ENCODE results near the gene FBXW11.
A peak's percentile ranks its signal among the peaks of the same experiment; 100 is the strongest.
"Not testable (repeated sequence)": the region's sequence is repeated elsewhere in the genome, so short reads cannot be mapped to it uniquely, and the experiment has no call there.

FBXW11 gene

DNA sequence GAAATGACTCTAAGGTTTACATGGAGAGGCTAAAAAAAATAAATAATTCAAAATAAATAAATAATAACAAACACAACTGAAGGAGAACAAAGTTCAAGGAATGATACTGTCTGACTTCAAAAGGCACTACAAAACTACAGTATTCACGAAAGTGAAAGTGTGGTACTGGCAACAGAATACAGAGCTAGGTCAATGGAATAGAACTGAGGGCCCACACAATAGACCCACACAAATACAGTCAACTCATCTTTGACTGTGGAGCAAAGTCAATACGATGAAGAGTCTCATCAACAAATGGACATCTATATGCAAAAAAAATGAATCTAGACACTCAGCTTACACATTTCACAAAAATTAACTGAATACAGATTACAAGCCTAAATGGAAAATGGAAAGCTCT, 75.3 kb downstream of the FBXW11 start:
- CTCF ChIA-PET: no interaction called here
- POLR2A ChIA-PET: interaction anchor here (1.1 kb wide), 1 partner anchor 76 kb away, joined by 4 read pairs; no protein-coding TSS in a partner anchor

DNA sequence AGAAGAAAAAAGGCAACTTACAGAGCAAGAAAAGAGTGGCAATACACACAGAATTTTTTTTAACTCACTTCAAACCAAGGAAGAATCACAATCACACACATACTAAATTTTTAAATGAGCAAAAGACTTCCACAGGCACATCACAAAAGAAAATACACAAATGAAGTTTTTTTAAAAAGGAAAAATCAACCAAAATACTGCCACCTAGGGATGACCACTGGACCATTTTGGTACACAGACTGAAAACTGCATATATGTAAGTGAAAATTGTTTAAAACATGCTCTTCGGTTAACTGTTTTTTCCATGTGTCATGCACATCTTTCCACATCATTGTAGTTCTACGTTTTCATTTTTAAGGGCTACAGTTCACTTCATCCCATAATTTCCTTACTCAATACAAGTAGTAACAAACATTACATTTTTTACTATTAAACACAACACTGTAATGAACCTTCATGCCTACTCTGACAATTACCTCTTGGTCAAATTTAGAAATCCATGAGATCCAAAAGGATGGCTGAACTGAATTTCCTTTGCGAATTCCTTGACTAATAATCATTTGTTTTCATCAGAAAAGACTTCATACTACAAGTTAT, 79.0 kb downstream of the FBXW11 start:
- TF ChIP-seq TARDBP (IDR thresholded peaks at IDR 0.05): no peak
- peak; percentile 15; the same call in 1 of the 2 replicates for TF ChIP-seq ZNF384 (IDR thresholded peaks at IDR 0.05)
- DNase-seq (ENCODE audit: extremely low spot score): no peak
- CTCF ChIA-PET: interaction anchor here (0.7 kb wide), 1 partner anchor 95 kb away, joined by 3 read pairs; no protein-coding TSS in a partner anchor
- POLR2A ChIA-PET: no interaction called here

More for the DNA sequence above, 75.3 kb downstream of the FBXW11 start:
- DNase-seq (ENCODE audit: extremely low spot score): no peak
- TF ChIP-seq, protein P1, sequence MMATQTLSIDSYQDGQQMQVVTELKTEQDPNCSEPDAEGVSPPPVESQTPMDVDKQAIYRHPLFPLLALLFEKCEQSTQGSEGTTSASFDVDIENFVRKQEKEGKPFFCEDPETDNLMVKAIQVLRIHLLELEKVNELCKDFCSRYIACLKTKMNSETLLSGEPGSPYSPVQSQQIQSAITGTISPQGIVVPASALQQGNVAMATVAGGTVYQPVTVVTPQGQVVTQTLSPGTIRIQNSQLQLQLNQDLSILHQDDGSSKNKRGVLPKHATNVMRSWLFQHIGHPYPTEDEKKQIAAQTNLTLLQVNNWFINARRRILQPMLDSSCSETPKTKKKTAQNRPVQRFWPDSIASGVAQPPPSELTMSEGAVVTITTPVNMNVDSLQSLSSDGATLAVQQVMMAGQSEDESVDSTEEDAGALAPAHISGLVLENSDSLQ (IDR thresholded peaks at IDR 0.05): no peak
- TF ChIP-seq FOXK2 (IDR thresholded peaks at IDR 0.05): no peak

DNA sequence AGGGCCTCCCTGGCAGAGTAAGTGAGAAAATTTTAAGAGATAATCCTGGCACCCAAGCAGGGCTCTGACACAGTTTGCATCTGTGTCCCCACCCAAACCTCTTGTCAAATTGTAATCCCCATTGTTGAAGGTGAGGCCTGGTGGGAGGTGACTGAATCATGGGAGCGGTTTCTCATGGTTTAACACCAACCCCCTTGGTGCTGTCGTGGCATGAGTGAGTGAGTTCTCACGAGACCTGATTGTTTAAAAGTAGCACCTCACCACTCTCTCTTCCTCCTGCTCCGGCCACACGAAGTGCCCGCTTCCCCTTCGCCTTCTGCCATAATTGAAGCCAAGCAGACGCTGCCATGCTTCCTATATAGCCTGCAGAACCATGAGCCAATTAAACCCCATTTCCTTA, 80.1 kb downstream of the FBXW11 start:
- no peak for DNase-seq (ENCODE audit: extremely low spot score)

DNA sequence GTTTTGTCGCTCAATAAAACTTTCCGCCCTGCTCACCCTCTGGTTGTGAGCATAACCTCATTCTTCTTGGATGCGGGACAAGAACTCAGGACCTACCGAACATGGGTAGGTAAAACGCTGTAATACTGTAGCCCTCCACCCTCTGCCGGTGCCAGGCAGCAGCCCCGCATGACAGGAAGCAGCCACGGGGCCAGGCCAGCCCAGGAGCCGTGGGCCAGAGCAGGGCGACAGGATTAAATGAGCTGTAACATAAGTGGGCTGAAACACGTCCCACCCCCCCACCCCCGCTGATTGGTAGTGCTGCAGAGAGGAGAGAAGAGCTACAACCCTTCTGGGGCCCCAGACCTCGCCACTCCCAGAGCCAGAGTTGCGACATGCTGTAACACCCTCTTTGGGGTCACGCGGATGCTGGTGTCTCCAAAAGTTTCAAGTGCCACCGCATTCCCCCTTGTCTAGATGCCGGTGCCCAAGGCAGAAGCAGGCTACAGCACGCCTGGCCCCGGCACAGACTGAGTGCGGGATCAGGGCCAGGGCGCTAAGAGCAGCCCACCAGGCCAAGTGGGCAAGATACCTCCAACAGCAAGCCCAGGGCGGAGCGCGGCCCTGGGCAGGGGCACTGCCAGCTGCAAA, 81.8 kb downstream of the FBXW11 start:
- POLR2A ChIA-PET: no interaction called here
- CTCF ChIA-PET: no interaction called here
- no peak for TF ChIP-seq ELF4 (IDR thresholded peaks at IDR 0.05)
- no peak for TF ChIP-seq BHLHE40 (IDR thresholded peaks at IDR 0.05; ENCODE audit: borderline replicate concordance)
- TF ChIP-seq HDGF (IDR thresholded peaks at IDR 0.05; ENCODE audit: borderline replicate concordance): no peak
- TF ChIP-seq FOXM1 (IDR thresholded peaks at IDR 0.05; ENCODE audit: borderline replicate concordance): no peak
- TF ChIP-seq NFRKB (IDR thresholded peaks at IDR 0.05): no peak
- no peak for TF ChIP-seq FOXK2 (IDR thresholded peaks at IDR 0.05)
- no peak for DNase-seq (ENCODE audit: extremely low spot score)

More for the DNA sequence above, 80.1 kb downstream of the FBXW11 start:
- ChIA-PET POLR2A (no interaction called here), CTCF (no interaction called here)
- TF ChIP-seq FOXK2 (IDR thresholded peaks at IDR 0.05) (no peak), LEF1 (IDR thresholded peaks at IDR 0.05; ENCODE audit: borderline replicate concordance) (no peak)

DNA sequence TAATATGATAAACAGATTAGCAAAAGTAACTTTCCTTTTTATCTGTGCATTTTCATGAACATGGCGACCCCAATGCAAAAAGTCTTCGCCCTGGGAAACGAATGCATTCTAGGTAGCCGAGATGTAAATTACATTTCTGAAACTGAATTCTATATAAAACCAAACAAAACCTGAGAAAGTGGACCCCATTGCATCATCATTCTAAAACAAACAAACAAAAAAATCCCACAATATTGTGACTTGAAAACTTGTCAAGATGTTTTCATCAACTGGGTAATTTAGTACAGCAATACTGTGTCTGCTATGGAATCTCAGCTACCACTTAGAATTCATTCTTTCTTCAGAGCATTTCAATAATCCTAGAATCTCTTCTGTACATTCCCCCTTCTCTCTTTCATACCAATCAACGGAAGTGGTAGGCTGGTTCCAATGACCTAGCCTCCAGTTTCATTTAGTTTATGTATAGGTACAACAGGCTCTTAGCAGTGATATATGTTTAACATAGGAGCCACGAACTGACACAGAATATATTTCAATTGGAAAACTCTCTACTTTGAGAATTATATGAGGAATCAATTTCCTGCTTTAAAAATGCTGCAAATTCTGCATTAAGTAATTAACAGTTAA, 85.6 kb downstream of the FBXW11 start:
- CTCF ChIA-PET: interaction anchor here (2.8 kb wide), 1 partner anchor 9 kb away, joined by 17 read pairs; no protein-coding TSS in a partner anchor
- no peak for DNase-seq (ENCODE audit: extremely low spot score)
- TF ChIP-seq CTBP1 (IDR thresholded peaks at IDR 0.05; ENCODE audit: borderline replicate concordance) (no peak), ELF4 (IDR thresholded peaks at IDR 0.05) (no peak), LEF1 (IDR thresholded peaks at IDR 0.05; ENCODE audit: borderline replicate concordance) (no peak), L3MBTL2 (conservative IDR thresholded peaks at IDR 0.05) (no peak)
- POLR2A ChIA-PET: interaction anchor here (0.5 to 4.7 kb wide), 2 partner anchors 85 to 108 kb away, joined by 3 to 29 read pairs; partner anchors contain the start of gene FBXW11

DNA sequence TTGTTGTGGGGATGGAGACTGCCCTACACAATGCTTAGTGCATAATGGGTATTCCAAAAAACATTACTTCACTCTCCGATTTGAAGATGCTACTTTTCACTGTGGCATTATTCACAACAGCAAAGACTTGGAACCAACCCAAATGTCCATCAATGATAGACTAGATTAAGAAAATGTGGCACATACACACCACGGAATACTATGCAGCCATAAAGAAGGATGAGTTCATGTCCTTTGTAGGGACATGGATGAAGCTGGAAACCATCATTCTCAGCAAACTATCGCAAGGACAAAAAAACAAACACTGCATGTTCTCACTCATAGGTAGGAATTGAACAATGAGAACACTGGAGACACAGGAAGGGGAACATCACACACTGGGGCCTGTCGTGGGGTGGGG, 90.7 kb downstream of the FBXW11 start:
- CTCF ChIA-PET; DNase-seq (ENCODE audit: extremely low spot score): not testable (repeated sequence)
- POLR2A ChIA-PET: interaction anchor here (2.8 kb wide), 1 partner anchor 91 kb away, joined by 12 read pairs; the partner anchor contains the start of gene FBXW11

DNA sequence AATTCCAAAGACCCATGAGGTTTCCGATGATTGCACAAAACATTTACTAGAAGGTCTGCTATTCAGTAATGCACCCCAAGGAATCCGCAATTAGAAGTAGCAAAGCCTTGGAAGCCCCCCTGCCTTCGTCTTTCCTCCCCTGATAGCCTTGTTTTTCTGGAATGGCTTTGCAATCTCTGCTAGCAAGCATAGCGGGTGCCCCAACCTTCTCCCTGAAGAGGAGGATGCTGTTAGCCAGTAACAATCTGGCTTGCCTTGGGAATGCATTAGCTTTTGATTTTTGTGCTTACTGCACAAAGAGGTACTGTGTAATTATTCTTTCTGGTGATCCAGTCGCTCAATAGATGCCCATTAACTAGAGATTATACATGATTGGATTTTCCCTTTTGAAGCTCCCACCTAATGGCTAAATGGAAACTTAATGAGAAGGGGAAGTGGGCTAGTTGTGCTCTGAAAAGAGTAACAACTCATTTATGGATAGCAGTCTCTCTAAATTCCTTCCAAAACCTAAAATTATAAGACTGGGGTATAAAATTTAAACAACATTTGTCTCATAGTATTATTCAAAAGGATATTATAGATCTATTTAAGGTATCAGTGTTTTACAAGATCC, 91.6 kb downstream of the FBXW11 start:
- CTCF ChIA-PET: no interaction called here
- no peak for TF ChIP-seq FOXM1 (IDR thresholded peaks at IDR 0.05; ENCODE audit: borderline replicate concordance)
- TF ChIP-seq FOXK2 (IDR thresholded peaks at IDR 0.05): no peak
- TF ChIP-seq, protein P1 (IDR thresholded peaks at IDR 0.05): no peak
- TF ChIP-seq ZNF384 (IDR thresholded peaks at IDR 0.05): no peak
- TF ChIP-seq HDGF (IDR thresholded peaks at IDR 0.05; ENCODE audit: borderline replicate concordance): no peak
- no peak for TF ChIP-seq TARDBP (IDR thresholded peaks at IDR 0.05)
- TF ChIP-seq FOXA1 (IDR thresholded peaks at IDR 0.05): no peak
- TF ChIP-seq CTBP1 (IDR thresholded peaks at IDR 0.05; ENCODE audit: borderline replicate concordance): no peak
- TF ChIP-seq SP1 (IDR thresholded peaks at IDR 0.05): no peak
- DNase-seq (ENCODE audit: extremely low spot score): no peak
- POLR2A ChIA-PET: no interaction called here

DNA sequence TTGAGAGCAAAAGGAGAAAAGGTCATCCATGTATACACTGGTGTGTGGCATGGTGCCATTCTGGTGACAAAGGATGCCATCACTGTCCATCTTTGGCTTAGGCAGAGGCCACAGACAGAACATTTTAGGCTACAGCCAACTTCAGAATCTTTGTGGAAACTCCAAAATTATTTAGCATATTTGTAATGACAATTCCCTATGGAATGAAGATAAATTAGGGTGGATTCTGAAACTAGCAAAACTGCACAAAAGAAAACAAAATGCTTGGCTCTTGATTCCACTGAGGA, 92.5 kb downstream of the FBXW11 start:
- CTCF ChIA-PET: interaction anchor here (0.6 kb wide), 1 partner anchor 75 kb away, joined by 3 read pairs; no protein-coding TSS in a partner anchor
- POLR2A ChIA-PET: interaction anchor here (1.0 kb wide), 1 partner anchor 93 kb away, joined by 5 read pairs; the partner anchor contains the start of gene FBXW11
- no peak for TF ChIP-seq SP1 (IDR thresholded peaks at IDR 0.05)
- no peak for TF ChIP-seq TARDBP (IDR thresholded peaks at IDR 0.05)
- no peak for TF ChIP-seq ZNF384 (IDR thresholded peaks at IDR 0.05)
- TF ChIP-seq LEF1 (IDR thresholded peaks at IDR 0.05; ENCODE audit: borderline replicate concordance): no peak
- TF ChIP-seq NFRKB (IDR thresholded peaks at IDR 0.05): no peak
- no peak for TF ChIP-seq CTBP1 (IDR thresholded peaks at IDR 0.05; ENCODE audit: borderline replicate concordance)
- TF ChIP-seq, protein P1 (IDR thresholded peaks at IDR 0.05): no peak
- TF ChIP-seq FOXA1 (IDR thresholded peaks at IDR 0.05): no peak
- TF ChIP-seq FOXK2 (IDR thresholded peaks at IDR 0.05): no peak
- TF ChIP-seq SUZ12 (IDR thresholded peaks at IDR 0.05): no peak
- TF ChIP-seq HDGF (IDR thresholded peaks at IDR 0.05; ENCODE audit: borderline replicate concordance): no peak
- TF ChIP-seq L3MBTL2 (conservative IDR thresholded peaks at IDR 0.05): no peak
- TF ChIP-seq FOXM1 (IDR thresholded peaks at IDR 0.05; ENCODE audit: borderline replicate concordance): no peak
- TF ChIP-seq BHLHE40 (IDR thresholded peaks at IDR 0.05; ENCODE audit: borderline replicate concordance): no peak
- TF ChIP-seq ARNT (IDR thresholded peaks at IDR 0.05): no peak
- no peak for TF ChIP-seq ELF4 (IDR thresholded peaks at IDR 0.05)
- DNase-seq (ENCODE audit: extremely low spot score): no peak
